GM12878 (cell line): ENCODE results near the gene TRABD. TPM values are rescaled to one million over a fixed set of nuclear protein-coding genes. Genes with fewer than 3 reads are reported as not detected.

ENCODE experiments used
- BCL11A ChIP-seq: IDR thresholded peaks from 2 replicates; pipeline ENCODE4 v1.6.1; 2011; ENCODE audit warnings: low read depth, low read length
- CBFB ChIP-seq: IDR thresholded peaks from 2 replicates; pipeline ENCODE4 v1.6.1; 2016; ENCODE audit warnings: antibody characterized with exemption, low read depth
- CBX3 ChIP-seq: fragments of 200-600 bp; sonication (generic); IDR thresholded peaks from 2 replicates; pipeline ENCODE4 v1.6.1; 2016; ENCODE audit warnings: low read depth, borderline replicate concordance
- CHD2 ChIP-seq: IDR thresholded peaks from 2 replicates; pipeline ENCODE4 v1.6.1; 2011; ENCODE audit warnings: low read depth, low read length, improper control_type of control experiment, borderline replicate concordance
- EED ChIP-seq: sonication (generic); IDR thresholded peaks from 2 replicates; pipeline ENCODE4 v1.6.1; 2016; ENCODE audit warnings: antibody characterized with exemption, low read depth
- HCFC1 ChIP-seq: fragments of 150-350 bp; IDR thresholded peaks from 2 replicates; pipeline ENCODE4 v1.6.1; 2014; ENCODE audit warnings: low read length
- IRF4 ChIP-seq: IDR thresholded peaks from 2 replicates; pipeline ENCODE4 v1.6.1; 2011; ENCODE audit warnings: low read depth, low read length
- NFIC ChIP-seq: IDR thresholded peaks from 2 replicates; pipeline ENCODE4 v1.6.1; 2012; ENCODE audit warnings: low read depth, mild to moderate bottlenecking, inconsistent platforms, low read length, moderate library complexity
- RUNX3 ChIP-seq: IDR thresholded peaks from 2 replicates; pipeline ENCODE4 v1.6.1; 2012; ENCODE audit warnings: low read length, inconsistent platforms
- SMARCA5 ChIP-seq: fragments of 450-650 bp; IDR thresholded peaks from 2 replicates; pipeline ENCODE4 v1.6.1; 2017; ENCODE audit warnings: mild to moderate bottlenecking
- SMC3 ChIP-seq: IDR thresholded peaks from 2 replicates; pipeline ENCODE4 v1.6.1; 2011; ENCODE audit warnings: low read length, improper control_type of control experiment, borderline replicate concordance
- STAT1 ChIP-seq: fragments of 450-650 bp; conservative IDR thresholded peaks from 2 replicates; pipeline ENCODE4 v1.6.1; 2014; ENCODE audit warnings: antibody characterized with exemption, mild to moderate bottlenecking
- TARDBP ChIP-seq: IDR thresholded peaks from 2 replicates; pipeline ENCODE4 v1.6.1; 2016; ENCODE audit warnings: borderline replicate concordance
- ZNF217 ChIP-seq: fragments of 450-650 bp; IDR thresholded peaks from 2 replicates; pipeline ENCODE4 v1.6.1; 2017; ENCODE audit warnings: antibody characterized with exemption, mild to moderate bottlenecking
- ZNF274 ChIP-seq: IDR thresholded peaks from one replicate; pipeline ENCODE4 v1.8.0; 2011; ENCODE audit not compliant: insufficient read length, insufficient read depth
- ZNF384 ChIP-seq: IDR thresholded peaks from 2 replicates; pipeline ENCODE4 v1.6.1; 2012; ENCODE audit warnings: low read depth, mild to moderate bottlenecking, low read length, improper control_type of control experiment, borderline replicate concordance
- polyA plus RNA-seq, 11 experiments: library from polyadenylated mRNA; depleted of rRNA in 4 of 11; unstranded in 6 of 11; stranded (reverse) in 5 of 11; fragments of >200 nt; fragmentation: Nextera tagmentation in 4 of 11; fragmentation: Illumina TruSeq in 1 of 11; extraction: Ambion mirVana in 4 of 11; extraction: Trizol in 1 of 11; gene quantifications; 1 replicate in 1 of 11; 2 replicates in 10 of 11; pipeline versions ENCODE4 v1.2.1 to v1.2.3, GENCODE V29; 2011 to 2016; ENCODE audit warnings: inconsistent platforms in 2 of 11, missing spikeins in 2 of 11, low read depth in 1 of 11
- total RNA-seq, 4 experiments: library from RNA; depleted of rRNA in 3 of 4; stranded (reverse); fragments of >200 nt in 3 of 4; fragmentation: Illumina TruSeq in 1 of 4; extraction: Trizol in 1 of 4; gene quantifications; 2 replicates each; pipeline versions ENCODE4 v1.2.1 to v1.2.3, GENCODE V29; 2013 to 2021
- TF ChIP-seq, protein P1 (sequence below): fragments of 450-650 bp; IDR thresholded peaks from 2 replicates; pipeline ENCODE4 v1.6.1; 2017; ENCODE audit warnings: mild to moderate bottlenecking, low read depth, inconsistent platforms; ENCODE audit not compliant: poor library complexity, severe bottlenecking
- TF ChIP-seq, protein P2 (sequence below): IDR thresholded peaks from 2 replicates; pipeline ENCODE4 v1.6.1; 2011; ENCODE audit warnings: low read depth, low read length, improper control_type of control experiment, borderline replicate concordance
- TF ChIP-seq, protein P3 (sequence below): fragments of 450-650 bp; IDR thresholded peaks from 2 replicates; pipeline ENCODE4 v1.6.1; 2016; ENCODE audit warnings: mild to moderate bottlenecking
- TF ChIP-seq, protein P4 (sequence below): fragments of 450-650 bp; IDR thresholded peaks from 2 replicates; pipeline ENCODE4 v1.6.1; 2014; ENCODE audit warnings: mild to moderate bottlenecking
- TF ChIP-seq, protein P5 (sequence below): fragments of 450-650 bp; formaldehyde crosslinking; IDR thresholded peaks from 2 replicates; pipeline ENCODE4 v1.4.0; 2022; ENCODE audit warnings: mild to moderate bottlenecking, moderate library complexity
- TF ChIP-seq, protein P6 (sequence below): IDR thresholded peaks from 2 replicates; pipeline ENCODE4 v1.6.1; 2011; ENCODE audit warnings: low read depth, mild to moderate bottlenecking, low read length, moderate library complexity, borderline replicate concordance; ENCODE audit errors: extremely low read depth

Gene TRABD
- total and polyA plus RNA-seq, 10 of the 15 experiments (the other 5 are each of a cell fraction or from before 2014, with no cell fraction given): 0.43 to 116 (median 58.1) TPM

DNA sequence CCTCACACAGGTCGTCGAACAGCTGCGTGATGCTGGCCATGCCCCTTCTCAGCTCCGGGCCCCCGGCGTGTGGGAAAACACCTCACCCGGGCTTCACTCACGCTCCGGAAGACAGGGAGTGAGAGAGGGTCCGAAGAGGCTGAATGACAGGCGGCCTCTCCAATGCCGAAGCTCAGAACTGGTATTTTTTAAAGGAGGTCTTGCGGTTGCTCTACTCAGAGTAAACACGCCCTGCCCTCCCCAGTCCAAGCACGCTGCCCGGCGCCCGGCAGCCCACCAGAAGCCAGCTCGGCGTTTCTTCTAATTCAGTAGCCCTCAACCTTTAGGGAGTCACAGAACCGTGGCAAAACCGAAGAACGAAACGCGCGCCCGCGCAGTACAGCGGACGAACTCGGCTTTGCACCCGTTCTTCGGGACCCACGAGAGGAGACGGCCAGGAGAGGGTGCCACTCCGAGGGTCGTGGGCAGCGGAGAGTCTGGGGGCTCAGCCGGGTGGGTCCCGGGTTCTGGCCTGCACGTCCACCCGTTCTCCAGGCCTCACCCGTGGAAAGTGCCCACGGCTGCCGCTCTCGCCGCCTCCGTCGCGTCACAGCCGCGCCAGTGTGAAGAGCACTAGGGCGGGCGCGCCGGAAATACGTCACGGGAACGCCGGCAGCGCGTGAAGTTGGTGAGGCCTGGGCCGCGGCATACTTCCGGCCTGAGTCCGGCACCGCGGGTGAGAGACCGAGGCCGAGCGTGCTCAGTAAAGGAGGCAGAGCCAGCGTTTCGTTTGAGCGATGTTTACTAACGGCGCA, 58.9 kb downstream of the TRABD start, which contains the start of gene TUBGCP6 (continued):
- TF ChIP-seq CBX3 (no peak), CBFB (peak; percentile 78; the same call in 1 of the 2 replicates), TARDBP (no peak), ZNF274 (no peak), HCFC1 (peak; percentile 87), ZNF384 (peak; percentile 37; the same call in 1 of the 2 replicates), SMARCA5 (no peak), NFIC (no peak), BCL11A (no peak), CHD2 (peak; percentile 95), IRF4 (no peak), EED (no peak), SMC3 (no peak), RUNX3 (peak; percentile 70), STAT1 (0 out of 2 replicates have a peak, but pooled peaks have one; percentile 45), ZNF217 (no peak)
- TF ChIP-seq, protein P1, sequence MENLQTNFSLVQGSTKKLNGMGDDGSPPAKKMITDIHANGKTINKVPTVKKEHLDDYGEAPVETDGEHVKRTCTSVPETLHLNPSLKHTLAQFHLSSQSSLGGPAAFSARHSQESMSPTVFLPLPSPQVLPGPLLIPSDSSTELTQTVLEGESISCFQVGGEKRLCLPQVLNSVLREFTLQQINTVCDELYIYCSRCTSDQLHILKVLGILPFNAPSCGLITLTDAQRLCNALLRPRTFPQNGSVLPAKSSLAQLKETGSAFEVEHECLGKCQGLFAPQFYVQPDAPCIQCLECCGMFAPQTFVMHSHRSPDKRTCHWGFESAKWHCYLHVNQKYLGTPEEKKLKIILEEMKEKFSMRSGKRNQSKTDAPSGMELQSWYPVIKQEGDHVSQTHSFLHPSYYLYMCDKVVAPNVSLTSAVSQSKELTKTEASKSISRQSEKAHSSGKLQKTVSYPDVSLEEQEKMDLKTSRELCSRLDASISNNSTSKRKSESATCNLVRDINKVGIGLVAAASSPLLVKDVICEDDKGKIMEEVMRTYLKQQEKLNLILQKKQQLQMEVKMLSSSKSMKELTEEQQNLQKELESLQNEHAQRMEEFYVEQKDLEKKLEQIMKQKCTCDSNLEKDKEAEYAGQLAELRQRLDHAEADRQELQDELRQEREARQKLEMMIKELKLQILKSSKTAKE: no peak
- TF ChIP-seq, protein P2, sequence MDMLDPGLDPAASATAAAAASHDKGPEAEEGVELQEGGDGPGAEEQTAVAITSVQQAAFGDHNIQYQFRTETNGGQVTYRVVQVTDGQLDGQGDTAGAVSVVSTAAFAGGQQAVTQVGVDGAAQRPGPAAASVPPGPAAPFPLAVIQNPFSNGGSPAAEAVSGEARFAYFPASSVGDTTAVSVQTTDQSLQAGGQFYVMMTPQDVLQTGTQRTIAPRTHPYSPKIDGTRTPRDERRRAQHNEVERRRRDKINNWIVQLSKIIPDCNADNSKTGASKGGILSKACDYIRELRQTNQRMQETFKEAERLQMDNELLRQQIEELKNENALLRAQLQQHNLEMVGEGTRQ: no peak
- TF ChIP-seq, protein P3, sequence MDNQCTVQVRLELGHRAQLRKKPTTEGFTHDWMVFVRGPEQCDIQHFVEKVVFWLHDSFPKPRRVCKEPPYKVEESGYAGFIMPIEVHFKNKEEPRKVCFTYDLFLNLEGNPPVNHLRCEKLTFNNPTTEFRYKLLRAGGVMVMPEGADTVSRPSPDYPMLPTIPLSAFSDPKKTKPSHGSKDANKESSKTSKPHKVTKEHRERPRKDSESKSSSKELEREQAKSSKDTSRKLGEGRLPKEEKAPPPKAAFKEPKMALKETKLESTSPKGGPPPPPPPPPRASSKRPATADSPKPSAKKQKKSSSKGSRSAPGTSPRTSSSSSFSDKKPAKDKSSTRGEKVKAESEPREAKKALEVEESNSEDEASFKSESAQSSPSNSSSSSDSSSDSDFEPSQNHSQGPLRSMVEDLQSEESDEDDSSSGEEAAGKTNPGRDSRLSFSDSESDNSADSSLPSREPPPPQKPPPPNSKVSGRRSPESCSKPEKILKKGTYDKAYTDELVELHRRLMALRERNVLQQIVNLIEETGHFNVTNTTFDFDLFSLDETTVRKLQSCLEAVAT: peak; percentile 58
- TF ChIP-seq, protein P4, sequence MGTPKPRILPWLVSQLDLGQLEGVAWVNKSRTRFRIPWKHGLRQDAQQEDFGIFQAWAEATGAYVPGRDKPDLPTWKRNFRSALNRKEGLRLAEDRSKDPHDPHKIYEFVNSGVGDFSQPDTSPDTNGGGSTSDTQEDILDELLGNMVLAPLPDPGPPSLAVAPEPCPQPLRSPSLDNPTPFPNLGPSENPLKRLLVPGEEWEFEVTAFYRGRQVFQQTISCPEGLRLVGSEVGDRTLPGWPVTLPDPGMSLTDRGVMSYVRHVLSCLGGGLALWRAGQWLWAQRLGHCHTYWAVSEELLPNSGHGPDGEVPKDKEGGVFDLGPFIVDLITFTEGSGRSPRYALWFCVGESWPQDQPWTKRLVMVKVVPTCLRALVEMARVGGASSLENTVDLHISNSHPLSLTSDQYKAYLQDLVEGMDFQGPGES: no peak
- TF ChIP-seq, protein P5, sequence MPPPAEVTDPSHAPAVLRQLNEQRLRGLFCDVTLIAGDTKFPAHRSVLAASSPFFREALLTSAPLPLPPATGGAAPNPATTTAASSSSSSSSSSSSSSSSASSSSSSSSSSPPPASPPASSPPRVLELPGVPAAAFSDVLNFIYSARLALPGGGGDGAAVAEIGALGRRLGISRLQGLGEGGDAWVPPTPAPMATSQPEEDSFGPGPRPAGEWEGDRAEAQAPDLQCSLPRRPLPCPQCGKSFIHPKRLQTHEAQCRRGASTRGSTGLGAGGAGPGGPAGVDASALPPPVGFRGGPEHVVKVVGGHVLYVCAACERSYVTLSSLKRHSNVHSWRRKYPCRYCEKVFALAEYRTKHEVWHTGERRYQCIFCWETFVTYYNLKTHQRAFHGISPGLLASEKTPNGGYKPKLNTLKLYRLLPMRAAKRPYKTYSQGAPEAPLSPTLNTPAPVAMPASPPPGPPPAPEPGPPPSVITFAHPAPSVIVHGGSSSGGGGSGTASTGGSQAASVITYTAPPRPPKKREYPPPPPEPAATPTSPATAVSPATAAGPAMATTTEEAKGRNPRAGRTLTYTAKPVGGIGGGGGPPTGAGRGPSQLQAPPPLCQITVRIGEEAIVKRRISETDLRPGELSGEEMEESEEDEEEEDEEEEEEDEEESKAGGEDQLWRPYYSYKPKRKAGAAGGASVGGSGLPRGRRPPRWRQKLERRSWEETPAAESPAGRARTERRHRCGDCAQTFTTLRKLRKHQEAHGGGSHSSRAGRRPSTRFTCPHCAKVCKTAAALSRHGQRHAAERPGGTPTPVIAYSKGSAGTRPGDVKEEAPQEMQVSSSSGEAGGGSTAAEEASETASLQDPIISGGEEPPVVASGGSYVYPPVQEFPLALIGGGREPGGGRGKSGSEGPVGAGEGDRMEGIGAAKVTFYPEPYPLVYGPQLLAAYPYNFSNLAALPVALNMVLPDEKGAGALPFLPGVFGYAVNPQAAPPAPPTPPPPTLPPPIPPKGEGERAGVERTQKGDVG (CRISPR knock-in tag): no peak
- TF ChIP-seq, protein P6, sequence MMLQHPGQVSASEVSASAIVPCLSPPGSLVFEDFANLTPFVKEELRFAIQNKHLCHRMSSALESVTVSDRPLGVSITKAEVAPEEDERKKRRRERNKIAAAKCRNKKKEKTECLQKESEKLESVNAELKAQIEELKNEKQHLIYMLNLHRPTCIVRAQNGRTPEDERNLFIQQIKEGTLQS: peak; percentile 86
